LNCaP clone FGC (cell line): ENCODE data around the gene RCOR2.
A peak's percentile ranks its signal among the peaks of the same experiment; 100 is the strongest.
"Not testable (repeated sequence)": the region's sequence is repeated elsewhere in the genome, so short reads cannot be mapped to it uniquely, and the experiment has no call there.

ENCODE experiments used
- DNase-seq: peaks from one replicate; pipeline ENCODE4 v3.0.0-alpha.2; 2011; ENCODE audit warnings: low read depth
- H3K4me3 ChIP-seq: 2 replicates; pipeline ENCODE4 v1.5.1; 2011; ENCODE audit warnings: mild to moderate bottlenecking, low read depth, low read length, control low read depth
- CTCF ChIP-seq: IDR thresholded peaks from 2 replicates; pipeline ENCODE4 v1.5.1; 2012; ENCODE audit warnings: mild to moderate bottlenecking; ENCODE audit not compliant: control insufficient read depth, insufficient read depth; ENCODE audit errors: extremely low read depth

Gene RCOR2

GRCh38 chr11:63916837-63917691 is at the start of gene RCOR2:
TSS of gene RCOR2 (minus strand) at chr11:63917164. CDS start at chr11:63916456, 708 bp downstream.
- H3K4me3 ChIP-seq = peak within 1 kb of the TSS; percentile 55
- no peak for TF ChIP-seq CTCF
- DNase-seq = peak; percentile 28

- no peak overlapping the region for H3K4me3 ChIP-seq
- DNase-seq = no peak
- no peak for TF ChIP-seq CTCF
Measured at GRCh38 chr11:63966444-63966843, 49.5 kb upstream of the RCOR2 start.

GRCh38 chr11:63963895-63964294 is 46.9 kb upstream of the RCOR2 start:
- not testable (repeated sequence) for H3K4me3 ChIP-seq, DNase-seq

- no peak for TF ChIP-seq CTCF
- DNase-seq = no peak
- H3K4me3 ChIP-seq = no peak overlapping the region
Measured at GRCh38 chr11:63961608-63962412, 44.8 kb upstream of the RCOR2 start.

GRCh38 chr11:63958008-63958407 is 41.0 kb upstream of the RCOR2 start:
- no peak overlapping the region for H3K4me3 ChIP-seq
- DNase-seq = no peak

GRCh38 chr11:63952570-63952969 is 35.6 kb upstream of the RCOR2 start:
- no peak for TF ChIP-seq CTCF
- no peak overlapping the region for H3K4me3 ChIP-seq
- no peak for DNase-seq

More at GRCh38 chr11:63958008-63958407, 41.0 kb upstream of the RCOR2 start:
- TF ChIP-seq CTCF = no peak

GRCh38 chr11:63951779-63952536 is 35.0 kb upstream of the RCOR2 start:
- no peak overlapping the region for H3K4me3 ChIP-seq
- no peak for TF ChIP-seq CTCF
- no peak for DNase-seq
